Epithelial cell of esophagus (primary cell): ENCODE results near the gene NLE1.
"Not testable (repeated sequence)": the region's sequence is repeated elsewhere in the genome, so short reads cannot be mapped to it uniquely, and the experiment has no call there.

Source experiments
- DNase-seq: peaks from one replicate; pipeline ENCODE4 v3.0.0; 2010; ENCODE audit warnings: low read depth
- H3K4me3 ChIP-seq: 2 replicates; pipeline ENCODE4 v1.5.1; 2011; ENCODE audit warnings: mild to moderate bottlenecking, low read length, control low read depth
- CTCF ChIP-seq: IDR thresholded peaks from 2 replicates; pipeline ENCODE4 v1.5.1; 2011; ENCODE audit warnings: low read depth, mild to moderate bottlenecking, low read length, control low read depth, inconsistent platforms; ENCODE audit not compliant: insufficient read depth; ENCODE audit errors: missing control alignments

NLE1 gene

GRCh38 chr17:35152421-35153140 lies 10.5 kb upstream of the NLE1 start:
- DNase-seq, result no peak
- no peak for TF ChIP-seq CTCF
- H3K4me3 ChIP-seq, result no peak overlapping the region

GRCh38 chr17:35151080-35151479 lies 9.0 kb upstream of the NLE1 start:
- DNase-seq, H3K4me3 ChIP-seq: not testable (repeated sequence)

GRCh38 chr17:35149941-35150340 lies 7.8 kb upstream of the NLE1 start:
- H3K4me3 ChIP-seq, result no peak overlapping the region
- TF ChIP-seq CTCF, result no peak
- DNase-seq, result no peak

- TF ChIP-seq CTCF, result no peak
- no peak overlapping the region for H3K4me3 ChIP-seq
- DNase-seq, result no peak
These were observed 6.0 kb upstream of the NLE1 start for GRCh38 chr17:35148144-35148543.

GRCh38 chr17:35147375-35147905 lies 5.3 kb upstream of the NLE1 start, which contains the start of gene UNC45B:
Gene UNC45B (plus strand): TSS chr17:35147817. CDS start chr17:35148264, 447 bp downstream.
- H3K4me3 ChIP-seq, result no peak within 1 kb of the TSS
- DNase-seq, result no peak
- no peak for TF ChIP-seq CTCF

- H3K4me3 ChIP-seq, result no peak overlapping the region
- DNase-seq, result peak; percentile 70
- no peak for TF ChIP-seq CTCF
These were observed 4.2 kb upstream of the NLE1 start for GRCh38 chr17:35146214-35146833.

GRCh38 chr17:35144840-35145239 lies 2.7 kb upstream of the NLE1 start:
- no peak for TF ChIP-seq CTCF
- no peak overlapping the region for H3K4me3 ChIP-seq
- no peak for DNase-seq
